EH (cell line): ENCODE data around the gene SNORC.

Experiments
- DNase-seq: peaks from one replicate; pipeline ENCODE4 v3.0.0-alpha.2; 2015; ENCODE audit warnings: low read depth

Gene SNORC

DNA sequence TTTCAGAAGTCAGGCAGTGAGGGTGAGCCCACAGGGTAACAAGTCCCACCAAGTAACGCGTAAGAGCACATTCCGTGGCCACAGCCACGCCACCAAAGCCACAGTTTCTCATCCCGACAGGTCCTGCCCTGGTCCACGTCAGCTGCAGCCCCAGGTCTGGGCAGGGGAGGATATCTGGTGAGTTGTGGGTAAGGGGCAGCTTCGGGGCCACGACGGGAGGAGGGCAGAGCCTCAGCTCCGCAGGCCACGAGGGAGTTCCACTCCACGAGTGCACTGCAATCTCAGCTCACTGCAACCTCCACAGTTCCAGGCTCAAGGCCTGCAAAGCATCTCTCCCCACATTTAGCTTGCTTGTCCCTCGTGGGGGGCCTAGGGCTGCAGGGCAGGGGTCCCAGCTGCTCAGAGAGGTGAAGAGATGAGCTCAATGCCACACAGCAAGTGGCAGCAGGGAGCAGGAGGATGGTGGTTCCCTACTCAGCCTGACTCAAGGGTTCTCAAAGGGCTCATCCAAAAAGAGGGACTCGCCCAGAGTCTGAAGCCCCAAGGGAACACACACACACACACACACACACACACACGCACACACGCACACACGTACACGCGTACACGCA, 12.5 kb downstream of the SNORC start:
- DNase-seq: no peak

DNA sequence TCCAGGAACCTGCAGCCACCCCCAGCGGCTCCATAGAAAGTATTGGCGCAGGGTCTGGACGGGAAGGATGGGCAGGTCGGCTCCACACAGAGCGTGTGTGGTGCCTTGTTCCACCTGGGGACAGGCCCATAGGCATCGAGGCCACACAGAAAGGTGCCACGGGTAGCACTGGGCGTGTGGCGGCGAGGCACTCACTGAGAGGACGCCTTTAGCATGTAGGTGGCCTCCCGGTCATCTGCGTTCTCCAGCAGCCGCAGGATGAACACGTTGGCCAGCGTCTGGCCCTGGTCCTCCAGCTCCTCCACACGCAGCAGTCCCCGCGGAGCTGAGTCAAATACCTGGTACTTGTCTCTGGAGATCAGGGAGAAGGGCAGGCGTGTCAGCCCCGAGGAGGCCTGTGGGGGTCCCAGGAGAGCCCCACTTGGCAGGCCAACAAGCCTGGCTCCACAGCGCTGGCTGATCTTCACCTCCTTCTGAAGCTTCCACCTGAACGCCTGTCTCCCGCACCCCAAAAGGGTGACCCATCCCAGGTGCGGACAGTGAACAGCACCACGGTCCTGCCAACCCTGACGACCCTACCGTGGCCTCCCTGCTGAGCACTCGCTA, 13.2 kb downstream of the SNORC start:
- DNase-seq: no peak

DNA sequence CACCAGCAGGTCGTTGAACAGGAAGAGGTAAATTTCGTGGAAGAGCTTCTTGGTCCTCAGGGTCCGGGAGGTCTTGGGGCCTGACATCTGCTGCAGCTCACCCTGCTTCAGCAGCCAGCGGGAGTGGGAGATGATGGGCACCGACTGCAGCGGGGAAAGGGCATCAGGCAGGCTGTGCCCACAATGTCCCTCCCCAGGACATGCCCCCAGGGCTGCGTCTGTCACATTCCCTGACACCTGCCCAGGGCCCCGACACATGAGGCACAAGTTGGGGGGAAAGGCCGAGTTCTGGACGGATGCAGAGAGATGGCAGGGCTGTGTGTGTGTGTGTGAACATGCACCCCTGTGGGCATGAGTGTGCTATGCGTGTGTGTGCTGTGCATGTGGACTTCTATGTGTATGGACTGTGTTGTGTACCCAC, 13.9 kb downstream of the SNORC start:
- no peak for DNase-seq

DNA sequence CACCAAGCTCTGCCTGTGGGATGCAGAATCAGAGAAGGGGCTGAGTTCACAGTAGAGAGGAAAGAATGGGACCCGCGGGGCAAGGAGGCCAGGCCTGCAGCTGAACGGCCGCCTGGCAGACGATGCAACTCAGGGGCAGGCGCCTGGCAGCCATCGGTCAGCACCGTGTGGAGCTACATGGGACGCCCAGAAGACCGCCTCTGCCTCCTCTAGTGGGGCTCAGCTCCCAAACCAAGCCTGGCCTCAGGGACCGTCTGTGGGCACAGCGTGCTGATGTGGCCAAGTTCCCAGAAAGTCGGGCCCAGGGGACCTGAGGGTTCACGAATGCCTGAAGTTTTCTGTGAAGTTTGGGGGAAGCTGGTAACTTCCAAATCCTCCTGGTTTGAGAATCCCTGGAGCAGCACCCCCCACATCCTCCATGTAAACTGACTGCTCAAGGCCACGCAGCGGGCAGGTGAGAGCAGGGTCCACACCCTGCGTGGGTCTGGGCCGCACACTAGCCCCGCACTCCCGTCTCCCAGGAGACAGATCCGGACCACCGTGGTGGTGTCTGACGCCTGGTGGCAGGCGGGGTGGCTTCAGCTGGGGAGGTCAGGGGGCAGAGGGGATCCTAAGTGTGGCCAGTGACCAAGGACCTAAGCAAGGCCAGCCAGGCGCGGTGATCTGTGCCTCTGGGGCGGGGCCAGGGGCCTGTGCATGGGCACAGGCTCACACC, 14.6 kb downstream of the SNORC start:
- DNase-seq: no peak

DNA sequence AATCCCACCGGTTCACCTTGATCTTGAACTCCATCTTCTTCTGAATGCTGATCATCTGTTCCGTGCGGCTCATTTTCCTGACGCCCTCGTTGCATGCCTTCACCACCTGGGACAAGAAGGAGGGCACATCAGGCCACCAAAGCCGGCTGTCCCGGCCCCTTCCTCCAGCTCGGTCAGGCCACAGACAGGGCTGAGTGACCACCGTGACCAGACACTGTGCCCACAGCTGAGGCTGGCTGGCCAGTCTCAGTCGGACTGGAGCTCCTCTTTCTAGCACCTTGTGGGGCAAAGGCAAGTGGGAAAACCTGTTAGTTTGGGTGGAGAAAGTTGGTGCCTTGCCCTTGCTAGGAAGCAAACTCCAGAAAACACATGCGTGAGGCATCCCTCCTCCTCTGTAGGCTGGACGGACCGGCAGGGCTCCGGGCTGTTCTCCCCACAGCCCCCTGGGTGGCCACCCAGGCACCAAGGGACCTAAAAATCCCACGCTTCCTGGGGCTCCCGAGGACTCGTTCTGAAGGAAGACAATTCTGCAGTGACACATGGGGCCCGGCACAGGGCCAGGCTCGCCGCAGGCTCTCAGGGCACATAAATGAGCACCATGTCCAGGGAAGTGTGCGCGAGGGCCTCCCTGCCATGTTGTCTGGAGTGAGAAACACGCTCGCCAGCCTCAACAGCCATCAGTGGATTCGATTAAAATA, 15.3 kb downstream of the SNORC start:
- DNase-seq: peak; percentile 23

DNA sequence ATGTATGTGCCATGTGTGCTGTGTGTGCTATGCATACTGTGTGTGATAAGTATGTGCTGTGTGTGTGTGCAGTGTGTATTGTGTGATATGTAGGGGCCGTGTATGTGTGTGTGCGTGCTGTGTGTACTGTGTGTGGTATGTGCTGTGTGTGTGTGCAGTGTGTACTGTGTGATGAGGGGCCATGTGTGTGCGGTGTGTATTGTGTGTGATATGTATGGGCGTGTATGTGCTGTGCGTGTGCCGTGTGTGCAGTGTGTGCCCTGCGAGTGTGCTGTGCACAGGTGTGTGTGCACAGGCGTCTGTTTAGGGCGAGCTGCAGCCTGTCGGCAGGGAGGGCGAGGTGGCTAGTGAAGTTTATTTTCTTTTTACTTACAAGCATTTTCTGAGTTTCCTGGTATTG, 16.1 kb downstream of the SNORC start:
- DNase-seq: no peak

DNA sequence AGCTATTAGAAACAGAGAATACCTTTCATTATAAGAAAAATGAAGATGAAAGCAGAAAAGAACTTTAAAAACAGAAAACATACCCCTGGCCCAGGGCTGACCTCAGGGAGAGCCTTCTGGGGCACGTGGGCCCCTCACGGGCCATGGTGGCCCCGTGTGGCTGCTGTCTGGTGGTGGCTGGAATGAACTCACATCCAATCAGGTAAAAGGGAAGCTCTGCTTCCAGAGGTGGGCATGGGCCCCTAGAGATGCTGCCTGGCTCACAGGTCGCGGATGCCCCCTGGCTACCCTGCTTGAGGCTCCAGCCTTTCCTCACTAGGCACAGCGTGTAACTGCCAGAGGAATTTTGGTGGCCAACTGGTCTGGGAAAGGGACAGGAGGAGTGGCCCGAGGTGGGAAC, 16.6 kb downstream of the SNORC start:
- no peak for DNase-seq

DNA sequence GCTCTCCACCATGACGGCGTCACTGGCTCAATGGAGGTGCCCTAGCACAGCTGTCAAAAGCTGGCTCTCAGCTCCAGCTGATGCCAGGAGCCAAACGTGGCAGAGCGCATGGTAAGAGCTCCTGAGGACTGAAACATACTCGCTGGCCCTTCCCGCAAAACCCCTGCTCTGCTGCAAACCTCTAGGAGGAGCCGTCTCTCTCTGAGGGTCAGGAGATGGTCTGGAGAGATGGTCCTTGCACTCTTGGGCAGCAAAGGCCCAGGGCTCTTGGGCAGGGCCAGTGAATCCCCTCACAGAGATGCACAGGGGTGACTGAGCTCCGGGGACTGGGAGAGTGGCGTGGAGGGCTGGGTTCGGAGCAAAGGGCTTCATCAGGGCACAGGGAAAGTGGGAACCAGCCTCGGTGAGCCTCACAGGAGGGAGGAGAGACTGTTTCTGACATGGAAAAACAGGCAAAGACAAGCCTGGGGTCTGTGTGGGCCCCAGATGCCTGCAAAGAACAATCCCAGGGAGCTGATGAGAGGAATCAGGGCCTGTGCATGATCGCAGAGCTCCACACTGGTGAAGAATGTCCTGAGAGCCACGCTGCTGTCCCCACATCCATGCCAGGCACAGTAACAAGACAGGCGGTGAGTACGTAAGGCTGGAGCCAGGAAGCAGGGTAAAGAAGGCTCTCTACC, 17.2 kb downstream of the SNORC start:
- peak; percentile 22 for DNase-seq

DNA sequence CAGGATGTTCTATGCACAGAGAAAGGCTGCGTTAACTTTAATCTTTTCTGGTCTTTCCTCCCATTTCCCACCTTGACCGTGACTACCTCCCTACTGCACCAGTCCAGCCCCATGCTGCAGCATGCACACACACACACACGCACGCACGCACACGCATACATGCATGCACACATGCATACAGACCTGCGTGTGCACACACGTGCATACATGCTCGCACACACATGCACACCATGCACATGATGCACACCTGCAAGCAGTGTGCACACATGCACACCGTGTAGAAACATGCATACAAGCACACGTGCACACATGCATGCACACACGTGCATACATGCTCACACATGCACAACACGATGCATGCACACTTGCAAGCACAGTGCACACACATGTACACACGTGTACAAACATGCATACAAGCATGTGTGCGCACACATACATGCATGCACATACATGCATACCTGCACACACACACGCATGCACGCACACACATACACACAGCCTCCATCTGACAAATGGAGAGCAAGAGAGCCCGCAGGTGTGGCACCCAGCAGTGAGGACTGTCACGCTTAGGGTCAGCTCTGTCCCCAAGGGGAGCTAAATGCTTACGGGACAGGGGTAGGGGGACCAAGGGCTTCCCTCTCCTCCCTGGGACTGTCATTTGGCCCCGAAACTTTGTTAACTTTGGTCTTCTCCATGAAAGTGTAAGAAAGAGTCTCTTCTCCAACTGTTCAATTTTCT, 18.2 kb downstream of the SNORC start:
- no peak for DNase-seq

DNA sequence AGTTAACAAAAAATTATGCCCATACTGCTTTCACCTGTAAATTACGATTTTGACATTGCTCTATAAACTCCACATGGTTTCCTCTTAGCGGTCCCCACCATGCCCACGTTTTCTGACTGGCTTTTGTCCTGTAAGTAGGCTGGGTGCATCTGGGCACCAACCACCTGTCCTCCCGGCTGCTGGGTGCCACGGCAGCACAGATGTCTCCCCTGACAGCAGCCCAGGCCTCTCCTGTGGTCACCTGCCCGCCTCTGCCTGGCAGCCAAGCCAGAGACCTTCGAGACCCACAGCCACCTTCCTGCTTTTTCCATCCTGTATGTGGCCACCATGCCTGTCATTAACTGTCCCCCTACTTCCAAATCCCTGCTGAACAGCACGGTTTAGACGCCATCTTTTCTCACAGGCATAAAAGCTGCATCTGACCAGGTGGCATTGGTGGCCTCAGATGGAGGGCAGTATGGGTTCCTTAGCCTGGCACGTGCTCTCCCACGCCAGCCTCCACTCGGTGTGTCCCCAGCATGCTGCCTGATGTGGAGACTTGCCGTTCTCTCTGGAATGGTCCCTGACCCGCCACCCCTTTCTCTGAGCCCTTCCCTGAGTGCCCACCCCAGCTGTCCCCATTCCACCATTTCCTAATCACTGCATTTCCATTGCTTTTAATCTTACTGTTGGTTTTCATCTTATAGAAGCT, 18.9 kb downstream of the SNORC start:
- DNase-seq: no peak

DNA sequence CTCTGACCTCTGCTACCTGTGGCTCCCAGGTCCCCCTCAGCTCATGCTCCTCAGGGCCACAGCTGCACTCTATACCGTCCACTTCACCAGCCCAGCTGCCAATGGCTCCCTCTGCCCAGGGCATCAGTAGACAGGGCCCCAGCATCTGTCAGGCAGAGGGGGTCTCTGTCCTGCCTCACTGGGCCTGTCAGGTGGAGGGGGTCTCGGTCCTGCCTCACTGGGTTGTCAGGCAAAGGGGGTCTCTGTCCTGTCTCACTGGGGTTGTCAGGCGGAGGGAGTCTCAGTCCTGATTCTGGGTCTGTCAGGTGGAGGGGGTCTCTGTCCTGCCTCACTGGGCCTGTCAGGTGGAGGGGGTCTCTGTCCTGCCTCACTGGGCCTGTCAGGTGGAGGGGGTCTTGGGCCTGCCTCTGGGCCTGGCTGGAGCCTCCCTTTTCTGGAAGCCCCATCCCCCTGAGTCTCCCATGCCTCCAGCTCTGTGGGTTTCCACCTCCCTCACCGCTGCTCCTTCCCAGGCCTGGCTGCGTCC, 19.9 kb downstream of the SNORC start:
- no peak for DNase-seq

DNA sequence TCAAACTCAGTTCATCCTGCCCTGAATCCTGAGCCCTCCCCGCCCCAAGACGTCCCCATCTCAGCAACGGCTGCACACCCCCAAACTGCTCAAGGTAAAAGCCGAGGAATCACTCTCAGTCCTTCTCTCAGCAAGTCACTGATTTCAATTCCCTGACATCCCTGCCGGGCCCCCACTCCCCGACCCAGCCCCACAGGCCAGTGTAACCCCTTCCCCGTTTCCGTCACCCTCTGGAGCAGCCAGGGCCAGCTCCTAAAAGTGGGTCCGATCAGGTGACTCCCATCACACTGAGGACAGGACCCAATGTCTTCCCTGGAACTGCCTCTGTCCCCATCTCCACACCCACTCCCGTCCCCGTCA, 20.5 kb downstream of the SNORC start:
- no peak for DNase-seq

DNA sequence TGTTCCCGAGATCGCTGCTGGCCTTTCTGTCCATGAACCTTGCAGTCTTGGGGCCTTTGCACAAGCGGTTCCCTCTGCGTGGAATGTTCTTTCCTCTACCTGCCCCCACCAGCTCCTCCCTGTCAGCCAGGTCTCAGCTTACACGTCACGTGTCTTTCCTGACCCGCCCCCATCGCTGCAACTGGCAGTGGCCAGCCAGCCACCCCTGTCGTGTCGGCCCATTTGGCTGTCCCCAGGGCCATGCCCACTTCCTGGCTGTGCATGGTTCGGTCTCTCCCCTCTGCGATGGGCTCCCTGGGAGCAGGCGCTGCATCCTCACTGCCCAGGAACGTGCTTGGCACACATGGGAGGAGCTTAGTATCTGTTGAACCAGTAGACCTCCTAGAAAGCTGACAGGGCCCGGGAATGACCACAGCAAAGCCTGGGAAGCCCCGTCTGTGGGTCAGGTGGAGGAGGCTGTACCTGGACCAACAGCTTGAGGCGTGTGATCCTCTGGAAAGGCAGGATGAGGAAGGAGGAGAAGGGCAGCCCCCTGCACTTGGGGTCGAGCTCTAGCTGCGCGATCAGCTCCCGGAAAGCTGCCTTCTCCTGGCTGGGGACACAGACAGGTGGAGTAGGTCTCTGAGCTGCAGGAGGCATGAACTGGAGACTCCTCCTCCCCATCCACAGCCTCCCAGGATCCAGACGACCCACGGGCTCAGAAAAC, 21.0 kb downstream of the SNORC start:
- DNase-seq: peak; percentile 79

DNA sequence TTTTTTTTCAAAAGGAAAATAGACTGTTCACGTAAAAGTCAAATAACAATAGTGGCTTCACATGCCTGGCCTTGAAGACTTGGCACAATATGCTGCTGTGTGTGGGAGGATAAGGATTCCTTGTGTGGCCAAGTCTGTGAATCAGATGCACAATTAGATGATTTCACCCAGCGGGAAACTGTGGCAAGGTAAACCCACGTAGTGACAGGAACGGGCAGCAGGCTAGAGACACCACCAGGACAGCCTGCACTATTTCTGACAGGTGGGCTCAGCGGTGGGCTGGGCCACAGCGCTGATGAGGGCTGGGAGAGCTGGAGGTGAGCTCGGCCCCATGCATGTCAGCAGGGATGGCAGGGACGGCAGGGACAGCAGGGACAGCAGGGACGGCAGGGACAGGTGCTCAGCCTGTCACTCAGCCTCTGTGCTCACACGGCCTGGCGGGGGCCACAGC, 21.6 kb downstream of the SNORC start:
- DNase-seq: peak; percentile 37

DNA sequence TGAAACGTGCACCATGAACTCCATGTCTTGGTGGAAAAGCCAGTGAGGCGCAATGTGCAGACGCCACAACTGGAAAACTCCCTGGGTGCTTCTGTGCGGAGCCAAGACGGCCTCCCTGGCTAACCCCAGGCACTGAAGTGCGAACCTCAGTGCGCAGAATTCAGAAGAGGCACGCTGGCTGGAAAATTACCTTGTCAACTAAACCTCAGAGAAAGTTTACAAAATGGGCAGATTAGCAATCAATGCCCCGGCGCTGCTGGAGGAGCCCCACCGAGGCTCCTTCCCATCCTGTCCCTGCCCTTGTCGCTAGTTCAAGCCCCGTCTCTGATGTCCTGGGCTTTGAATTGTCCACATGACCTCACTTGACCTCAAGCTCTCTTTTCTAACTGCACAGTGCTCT, 22.2 kb downstream of the SNORC start:
- no peak for DNase-seq

DNA sequence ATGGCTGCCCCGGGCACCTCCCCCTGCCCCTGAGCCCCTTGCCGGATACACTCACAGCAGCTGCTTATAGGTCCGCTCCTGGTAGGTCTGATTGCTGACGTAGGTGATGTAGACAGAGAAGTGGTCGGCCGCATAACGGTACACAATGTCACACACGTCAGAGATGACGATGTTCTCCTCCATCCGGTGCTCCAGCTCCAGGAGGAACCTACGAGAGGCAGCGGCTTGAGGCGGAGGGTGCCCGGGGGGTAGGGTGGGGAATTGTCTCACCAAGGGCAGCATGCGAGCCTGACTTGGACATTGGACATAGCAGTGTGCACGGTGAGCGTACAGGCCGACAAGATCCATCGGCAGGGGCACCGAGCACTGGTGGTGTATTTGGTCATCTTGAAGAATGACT, 22.8 kb downstream of the SNORC start:
- DNase-seq: no peak

DNA sequence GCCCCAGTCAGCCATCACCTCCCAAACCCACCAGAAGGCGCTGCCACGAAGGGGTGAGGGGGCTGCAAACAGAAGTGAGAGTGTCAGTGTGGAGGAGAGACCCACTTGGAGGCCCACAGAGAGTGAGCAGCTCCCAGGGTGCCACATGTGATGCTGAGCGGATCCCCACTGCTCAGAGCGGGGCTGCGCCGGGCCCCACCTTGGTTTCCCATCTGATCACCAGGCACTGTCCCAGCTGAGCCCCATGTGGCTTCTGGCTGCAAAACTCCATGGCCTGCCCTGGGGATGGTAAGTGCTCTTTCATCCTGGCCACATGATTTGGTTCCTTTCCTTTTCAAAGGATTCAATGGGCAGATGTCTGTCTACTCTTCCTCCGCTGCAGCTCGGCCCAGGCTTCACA, 23.8 kb downstream of the SNORC start:
- DNase-seq: no peak

DNA sequence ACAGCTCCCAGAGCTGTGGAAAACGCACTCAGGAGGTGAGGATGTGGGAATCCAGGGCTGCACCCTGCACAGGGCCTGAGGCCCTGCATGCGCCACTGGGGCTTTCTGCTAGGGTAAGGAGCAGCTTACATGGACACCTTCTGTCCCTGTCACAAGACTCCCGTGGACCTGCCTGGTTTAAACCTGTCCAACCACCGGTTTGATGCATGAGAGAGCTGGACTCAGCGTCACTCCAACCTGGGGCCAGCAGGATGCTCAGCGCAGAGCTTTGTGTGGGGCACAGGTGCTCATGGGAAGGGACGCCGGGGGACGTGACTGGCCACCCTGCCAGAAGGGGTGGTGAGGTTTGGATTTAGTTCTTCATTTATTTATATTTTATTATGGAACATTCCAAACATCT, 24.2 kb downstream of the SNORC start:
- DNase-seq: no peak

DNA sequence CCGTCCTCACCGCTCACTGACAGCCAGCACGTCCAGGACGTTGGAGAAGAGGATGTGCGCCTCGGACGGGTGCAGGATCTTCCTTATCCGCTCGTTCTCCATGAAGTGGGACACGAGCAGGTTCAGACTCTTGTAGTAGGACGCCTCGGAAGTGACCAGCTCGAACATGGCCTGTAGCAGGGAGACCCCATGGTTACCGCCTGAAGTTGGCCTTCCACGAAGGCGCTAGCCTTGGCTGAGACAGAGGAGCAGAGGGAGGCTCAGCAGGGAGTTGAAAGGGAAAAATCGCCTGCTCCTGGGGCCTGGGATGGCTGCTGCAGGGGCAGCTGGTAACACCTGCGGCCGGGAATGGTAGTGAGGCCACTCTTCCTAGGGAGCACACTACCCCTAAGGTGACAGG, 24.7 kb downstream of the SNORC start:
- no peak for DNase-seq

DNA sequence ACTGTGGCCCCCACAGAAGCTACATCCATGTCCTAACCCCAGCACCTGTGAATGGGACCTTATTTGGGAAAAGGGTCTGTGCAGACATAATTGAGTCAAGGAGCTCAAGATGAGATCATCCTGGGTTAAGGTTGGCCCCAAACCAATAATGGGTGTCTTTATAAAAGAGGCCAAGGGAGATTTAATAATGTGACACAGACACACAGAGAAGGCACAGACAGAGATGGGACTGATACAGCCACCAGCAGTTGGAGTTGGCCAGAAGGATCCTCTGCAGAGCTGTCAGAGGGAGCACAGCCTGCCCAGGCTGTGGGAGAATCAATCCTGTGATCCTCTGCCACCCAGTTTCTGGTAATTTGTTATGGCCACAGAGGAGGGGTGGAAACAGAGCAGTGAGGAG, 26.0 kb downstream of the SNORC start:
- DNase-seq: no peak
